MM.1S (cell line): Measurements from ENCODE around the gene PIK3IP1.

Source experiments
- DNase-seq: peaks from one replicate; pipeline ENCODE4 v3.0.0-alpha.2; 2015
- H2AFZ ChIP-seq: fragments of 300-600 bp; sonication (generic); 2 replicates; pipeline ENCODE4 v1.6.0; 2016; ENCODE audit warnings: antibody characterized with exemption, low read length
- H3F3A ChIP-seq: fragments of 300-600 bp; sonication (generic); 2 replicates; pipeline ENCODE4 v1.6.1; 2016; ENCODE audit warnings: mild to moderate bottlenecking, antibody characterized with exemption, low read length, moderate library complexity, mixed read lengths; ENCODE audit not compliant: insufficient read depth
- H3K27ac ChIP-seq: fragments of 300-600 bp; sonication (generic); 2 replicates; pipeline ENCODE4 v1.5.1; 2016; ENCODE audit warnings: mild to moderate bottlenecking, low read length
- H3K27me3 ChIP-seq: fragments of 300-600 bp; sonication (generic); replicated peaks from 2 replicates; pipeline ENCODE4 v1.6.0; 2016; ENCODE audit warnings: low read length; ENCODE audit not compliant: insufficient read depth
- H3K36me3 ChIP-seq: fragments of 300-600 bp; sonication (generic); replicated peaks from 2 replicates; pipeline ENCODE4 v1.6.1; 2016; ENCODE audit warnings: mild to moderate bottlenecking, low read length, mixed read lengths; ENCODE audit not compliant: insufficient read depth
- H3K4me1 ChIP-seq: fragments of 300-600 bp; sonication (generic); 2 replicates; pipeline ENCODE4 v1.6.1; 2016; ENCODE audit warnings: low read length, mixed read lengths
- H3K4me2 ChIP-seq: fragments of 300-600 bp; sonication (generic); 2 replicates; pipeline ENCODE4 v1.6.0; 2016; ENCODE audit warnings: low read depth, low read length
- H3K4me3 ChIP-seq: fragments of 300-600 bp; sonication (generic); 2 replicates; pipeline ENCODE4 v1.5.1; 2016; ENCODE audit warnings: low read length, mixed read lengths
- H3K79me2 ChIP-seq: fragments of 300-600 bp; sonication (generic); 2 replicates; pipeline ENCODE4 v1.6.1; 2016; ENCODE audit warnings: mixed run types, low read length, mixed read lengths
- H3K9ac ChIP-seq: fragments of 300-600 bp; sonication (generic); 2 replicates; pipeline ENCODE4 v1.6.1; 2016; ENCODE audit warnings: low read length, mixed read lengths
- H3K9me2 ChIP-seq: fragments of 300-600 bp; sonication (generic); replicated peaks from 2 replicates; pipeline ENCODE4 v1.6.1; 2016; ENCODE audit warnings: mild to moderate bottlenecking, low read length, mixed read lengths; ENCODE audit not compliant: insufficient read depth
- H3K9me3 ChIP-seq: fragments of 300-600 bp; sonication (generic); replicated peaks from 2 replicates; pipeline ENCODE4 v1.6.1; 2016; ENCODE audit warnings: mild to moderate bottlenecking, low read length, mixed read lengths; ENCODE audit not compliant: insufficient read depth
- H4K20me1 ChIP-seq: fragments of 300-600 bp; sonication (generic); 2 replicates; pipeline ENCODE4 v1.6.1; 2016; ENCODE audit warnings: mild to moderate bottlenecking, low read length, moderate library complexity, mixed read lengths; ENCODE audit not compliant: insufficient read depth
- CTCF ChIP-seq: fragments of 300-600 bp; sonication (generic); IDR thresholded peaks from 2 replicates; pipeline ENCODE4 v1.5.1; 2016; ENCODE audit warnings: antibody characterized with exemption, low read length, mixed read lengths
- EZH2 ChIP-seq: fragments of 300-600 bp; sonication (generic); optimal IDR thresholded peaks from 2 replicates; pipeline ENCODE3; 2017; ENCODE audit warnings: low read depth, mild to moderate bottlenecking, antibody characterized with exemption, low read length, mixed read lengths
- EZH2phosphoT487 ChIP-seq: fragments of 300-600 bp; sonication (generic); IDR thresholded peaks from 2 replicates; pipeline ENCODE4 v1.6.1; 2018; ENCODE audit warnings: antibody characterized with exemption, low read length

The PIK3IP1 gene

GRCh38 chr22:31277741-31278140 lies 14.5 kb downstream of the PIK3IP1 start:
- TF ChIP-seq EZH2phosphoT487: no peak
- TF ChIP-seq CTCF: no peak
- TF ChIP-seq EZH2: no peak
- H3K27ac ChIP-seq: no peak overlapping the region
- no peak overlapping the region for H2AFZ ChIP-seq
- no peaks in the 10 kb centered on the region for H3K9me2 ChIP-seq
- H3K9me3 ChIP-seq: no peaks in the 10 kb centered on the region
- no peaks in the 10 kb centered on the region for H3K79me2 ChIP-seq
- no peaks in the 10 kb centered on the region for H3F3A ChIP-seq
- no peak overlapping the region for H3K9ac ChIP-seq
- no peak for DNase-seq
- no peak overlapping the region for H3K4me3 ChIP-seq
- H3K4me1 ChIP-seq: no peaks in the 10 kb centered on the region
- no peaks in the 10 kb centered on the region for H3K27me3 ChIP-seq
- H3K4me2 ChIP-seq: no peak overlapping the region
- peaks cover 4% of the 10 kb centered on the region; the same call in 1 of the 2 replicates for H3K36me3 ChIP-seq
- H4K20me1 ChIP-seq: no peaks in the 10 kb centered on the region

GRCh38 chr22:31276426-31277167 lies 15.7 kb downstream of the PIK3IP1 start:
- no peak for TF ChIP-seq EZH2phosphoT487
- TF ChIP-seq CTCF: no peak
- no peak for TF ChIP-seq EZH2
- H3K4me2 ChIP-seq: no peak overlapping the region
- H3K79me2 ChIP-seq: no peaks in the 10 kb centered on the region
- H2AFZ ChIP-seq: no peak overlapping the region
- no peak overlapping the region for H3K9ac ChIP-seq
- no peak overlapping the region for H3K27ac ChIP-seq
- H3K27me3 ChIP-seq: no peaks in the 10 kb centered on the region
- H3K9me2 ChIP-seq: no peaks in the 10 kb centered on the region
- no peak for DNase-seq
- no peak overlapping the region for H3K4me3 ChIP-seq
- H3F3A ChIP-seq: no peaks in the 10 kb centered on the region
- H3K36me3 ChIP-seq: peaks cover 4% of the 10 kb centered on the region; the same call in 1 of the 2 replicates
- H3K4me1 ChIP-seq: no peaks in the 10 kb centered on the region
- no peaks in the 10 kb centered on the region for H4K20me1 ChIP-seq
- H3K9me3 ChIP-seq: no peaks in the 10 kb centered on the region

- H3K9ac ChIP-seq: no peak overlapping the region
- H3K4me3 ChIP-seq: no peak overlapping the region
- no peak overlapping the region for H3K4me2 ChIP-seq
- no peak for TF ChIP-seq EZH2
- TF ChIP-seq CTCF: no peak
- no peak for TF ChIP-seq EZH2phosphoT487
- H4K20me1 ChIP-seq: no peaks in the 10 kb centered on the region
- no peak overlapping the region for H3K27ac ChIP-seq
- no peaks in the 10 kb centered on the region for H3K4me1 ChIP-seq
- H3F3A ChIP-seq: no peaks in the 10 kb centered on the region
- H3K27me3 ChIP-seq: no peaks in the 10 kb centered on the region
- H3K79me2 ChIP-seq: no peaks in the 10 kb centered on the region
- no peak overlapping the region for H2AFZ ChIP-seq
- H3K9me2 ChIP-seq: no peaks in the 10 kb centered on the region
- H3K9me3 ChIP-seq: no peaks in the 10 kb centered on the region
- DNase-seq: no peak
- H3K36me3 ChIP-seq: peaks cover 4% of the 10 kb centered on the region; the same call in 1 of the 2 replicates
Observed at GRCh38 chr22:31275576-31275975, 16.7 kb downstream of the PIK3IP1 start.
